Testis (tissue), 3 donors: ENCODE data around the gene RUBCN. TPM values are rescaled to one million over a fixed set of nuclear protein-coding genes. Genes with fewer than 3 reads are reported as not detected.
A peak's percentile ranks its signal among the peaks of the same experiment; 100 is the strongest.

Experiments used
- DNase-seq: peaks from one replicate; pipeline ENCODE4 v3.0.0-alpha.2; 2019
- H3K27ac ChIP-seq, 2 donors: fragments of 200-600 bp; sonication (generic); one replicate each; pipeline ENCODE4 v1.5.1; 2019
- H3K27me3 ChIP-seq: fragments of 200-600 bp; sonication (generic); one replicate; pipeline ENCODE4 v1.5.1; 2019
- H3K36me3 ChIP-seq: fragments of 200-600 bp; sonication (generic); one replicate; pipeline ENCODE4 v1.5.1; 2017; ENCODE audit warnings: low read depth; ENCODE audit errors: missing control alignments
- H3K4me1 ChIP-seq: fragments of 200-600 bp; sonication (generic); one replicate; pipeline ENCODE4 v1.5.1; 2019
- H3K4me3 ChIP-seq, 2 donors: fragments of 200-600 bp; sonication (generic); one replicate each; pipeline ENCODE4 v1.5.1; 2017 to 2019
- H3K9me3 ChIP-seq: fragments of 200-600 bp; sonication (generic); one replicate; pipeline ENCODE4 v1.5.1; 2017
- POLR2A ChIP-seq: fragments of 450-650 bp; IDR thresholded peaks from one replicate; pipeline ENCODE4 v1.6.1; 2017; ENCODE audit warnings: antibody characterized with exemption, mild to moderate bottlenecking, moderate library complexity
- WGBS, 2 donors: methylation state at CpG; one replicate each; pipeline ENCODE4 v1.1.5; 2018; 5-methylcytosine and 5-hydroxymethylcytosine counted together
- intact Hi-C: fragments of 100-400 bp; cut with DNase I; formaldehyde crosslinking; loops from one replicate; pipeline ENCODE4 v1.15.1; 2023; ENCODE audit warnings: low total_unique reads
- polyA plus RNA-seq: library from polyadenylated mRNA; stranded (reverse); fragments of 350-450 nt; fragmentation: Illumina TruSeq; extraction: RNeasy Lipid Tissue Mini Kit (QIAGEN cat#74804); gene quantifications from one replicate; pipeline ENCODE4 v1.2.3, GENCODE V29; 2014; ENCODE audit warnings: low read depth, low replicate concordance; ENCODE audit not compliant: insufficient read depth
- total RNA-seq, 2 donors: library from RNA; depleted of rRNA; stranded (reverse); fragments of >200 nt; gene quantifications; one replicate each; pipeline ENCODE4 v1.2.3, GENCODE V29; 2016
- TF ChIP-seq, protein P1 (sequence below), 3 experiments: fragments of 450-650 bp in 2 of 3; fragments of 200-600 bp in 1 of 3; sonication (generic) in 1 of 3; IDR thresholded peaks; one replicate each; pipeline ENCODE4 v1.5.1; 2016 to 2019; ENCODE audit warnings: antibody characterized with exemption in 3 of 3, mild to moderate bottlenecking in 2 of 3, moderate library complexity in 1 of 3

Gene RUBCN
- total and polyA plus RNA-seq, 3 donors from 2014 or later: 44.0 to 159 (median 150) TPM

DNA sequence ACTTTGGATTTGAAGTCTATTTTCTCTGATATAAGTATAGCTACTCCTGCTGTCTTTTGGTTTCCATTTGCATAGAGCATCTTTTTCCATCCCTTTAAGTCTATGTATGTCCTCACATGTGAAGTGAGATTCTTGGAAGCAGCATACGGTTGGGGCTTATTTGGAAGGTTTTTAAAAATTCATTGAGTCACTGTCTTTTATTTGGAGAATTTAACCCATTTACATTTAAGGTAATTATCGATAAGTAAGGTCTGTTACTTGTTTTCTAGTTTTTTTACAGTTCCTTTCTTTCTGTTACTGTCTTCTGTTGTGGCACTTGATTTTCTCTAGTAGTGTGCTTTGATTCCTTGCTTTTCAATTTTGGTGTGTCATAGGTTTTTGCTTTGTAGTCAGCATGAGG, 14.0 kb downstream of the RUBCN start:
- WGBS, 2 donors: 92 to 94% methylated on average over 2 of the region's 2 CpGs
- no peaks in the 10 kb centered on the region for H3K27me3 ChIP-seq
- no peak overlapping the region for H3K27ac ChIP-seq
- no peak overlapping the region for H3K4me3 ChIP-seq
- intact Hi-C loops: no loop called here
- no peak for DNase-seq
- TF ChIP-seq POLR2A: no peak
- TF ChIP-seq, protein P1, sequence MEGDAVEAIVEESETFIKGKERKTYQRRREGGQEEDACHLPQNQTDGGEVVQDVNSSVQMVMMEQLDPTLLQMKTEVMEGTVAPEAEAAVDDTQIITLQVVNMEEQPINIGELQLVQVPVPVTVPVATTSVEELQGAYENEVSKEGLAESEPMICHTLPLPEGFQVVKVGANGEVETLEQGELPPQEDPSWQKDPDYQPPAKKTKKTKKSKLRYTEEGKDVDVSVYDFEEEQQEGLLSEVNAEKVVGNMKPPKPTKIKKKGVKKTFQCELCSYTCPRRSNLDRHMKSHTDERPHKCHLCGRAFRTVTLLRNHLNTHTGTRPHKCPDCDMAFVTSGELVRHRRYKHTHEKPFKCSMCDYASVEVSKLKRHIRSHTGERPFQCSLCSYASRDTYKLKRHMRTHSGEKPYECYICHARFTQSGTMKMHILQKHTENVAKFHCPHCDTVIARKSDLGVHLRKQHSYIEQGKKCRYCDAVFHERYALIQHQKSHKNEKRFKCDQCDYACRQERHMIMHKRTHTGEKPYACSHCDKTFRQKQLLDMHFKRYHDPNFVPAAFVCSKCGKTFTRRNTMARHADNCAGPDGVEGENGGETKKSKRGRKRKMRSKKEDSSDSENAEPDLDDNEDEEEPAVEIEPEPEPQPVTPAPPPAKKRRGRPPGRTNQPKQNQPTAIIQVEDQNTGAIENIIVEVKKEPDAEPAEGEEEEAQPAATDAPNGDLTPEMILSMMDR (IDR thresholded peaks at IDR 0.05): no peak
- H3K4me1 ChIP-seq: no peaks in the 10 kb centered on the region
- no peaks in the 10 kb centered on the region for H3K9me3 ChIP-seq
- H3K36me3 ChIP-seq: no peaks in the 10 kb centered on the region

DNA sequence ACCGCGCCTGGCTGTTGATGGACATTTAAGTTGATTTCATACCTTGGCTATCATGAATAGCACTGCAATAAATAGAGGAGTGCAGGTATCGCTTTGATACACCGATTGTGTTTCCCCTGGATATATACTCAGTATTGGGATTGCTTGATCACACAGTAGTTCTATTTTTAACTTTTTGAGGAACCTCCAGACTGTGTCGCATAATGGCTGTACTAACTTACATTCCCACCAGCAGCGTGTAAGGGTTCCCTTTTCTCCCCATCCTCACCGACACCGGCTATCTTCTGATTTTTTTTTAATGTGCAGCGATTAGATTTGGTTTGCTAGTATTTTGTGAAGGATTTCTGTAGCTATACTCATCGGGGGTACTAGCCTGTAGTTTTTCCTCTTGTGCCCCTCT, 16.0 kb downstream of the RUBCN start:
- WGBS, 2 donors: 95 to 96% methylated on average over 10 of the region's 10 CpGs
- TF ChIP-seq, protein P1 (IDR thresholded peaks at IDR 0.05): no peak
- no peak for TF ChIP-seq POLR2A
- intact Hi-C loops: no loop called here
- Histone ChIP-seq H3K4me3 (no peak overlapping the region), H3K4me1 (no peaks in the 10 kb centered on the region), H3K36me3 (no peaks in the 10 kb centered on the region), H3K27ac (no peak overlapping the region), H3K27me3 (no peaks in the 10 kb centered on the region), H3K9me3 (no peaks in the 10 kb centered on the region)
- DNase-seq: no peak

DNA sequence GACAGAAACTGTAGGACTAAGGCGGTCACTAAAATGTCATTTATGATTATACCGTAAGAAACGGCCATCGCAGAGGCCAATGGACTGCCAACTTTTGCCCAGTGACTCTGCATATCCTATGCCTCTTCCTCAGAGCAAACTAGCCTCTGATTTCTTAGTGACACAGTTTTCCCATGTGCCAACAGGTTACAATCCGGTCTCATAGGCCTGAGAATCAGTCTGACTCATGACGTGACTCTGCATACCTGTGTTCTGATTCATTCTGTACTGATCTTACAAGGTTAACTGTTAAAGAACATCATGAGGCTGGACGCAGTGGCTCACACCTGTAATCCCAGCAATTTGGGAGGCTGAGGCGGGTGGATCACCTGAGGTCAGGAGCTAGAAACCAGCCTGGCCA, 17.8 kb downstream of the RUBCN start:
- no peak overlapping the region for H3K27ac ChIP-seq
- H3K9me3 ChIP-seq: no peaks in the 10 kb centered on the region
- no peaks in the 10 kb centered on the region for H3K27me3 ChIP-seq
- H3K36me3 ChIP-seq: no peaks in the 10 kb centered on the region
- no peak overlapping the region for H3K4me3 ChIP-seq
- intact Hi-C loops: no loop called here
- peaks cover 6% of the 10 kb centered on the region for H3K4me1 ChIP-seq
- TF ChIP-seq, protein P1 (IDR thresholded peaks at IDR 0.05): no peak
- TF ChIP-seq POLR2A: no peak
- WGBS, 2 donors: 83 to 95% methylated on average over 8 of the region's 8 CpGs
- no peak for DNase-seq

DNA sequence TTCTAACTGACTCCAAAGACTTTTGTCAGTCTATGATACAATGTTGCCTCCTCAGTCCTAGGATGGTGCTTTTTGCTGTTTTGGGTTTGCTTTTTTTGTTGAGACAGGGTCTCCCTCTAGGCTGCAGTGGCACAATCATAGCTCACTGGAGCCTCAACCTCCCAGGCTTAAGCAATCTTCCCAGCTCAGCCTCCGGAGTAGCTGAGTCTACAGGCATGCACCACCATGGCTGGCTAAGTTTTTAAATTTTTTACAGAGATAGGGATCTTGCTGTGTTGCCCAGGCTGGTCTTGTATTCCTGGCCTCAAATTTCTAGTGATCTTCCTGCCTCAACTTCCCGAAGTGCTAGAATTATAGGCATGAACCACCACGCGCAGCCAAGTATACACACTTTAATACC, 22.5 kb downstream of the RUBCN start:
- Histone ChIP-seq H3K9me3 (no peaks in the 10 kb centered on the region), H3K4me3 (no peak overlapping the region), H3K4me1 (peaks cover 18% of the 10 kb centered on the region), H3K36me3 (no peaks in the 10 kb centered on the region), H3K27me3 (no peaks in the 10 kb centered on the region), H3K27ac (peak overlapping the region; percentile 80 to 87)
- 94 to 95% methylated on average over 4 of the region's 4 CpGs for WGBS, 2 donors
- DNase-seq: no peak
- intact Hi-C loops: no loop called here
- TF ChIP-seq, protein P1 (IDR thresholded peaks at IDR 0.05): no peak
- TF ChIP-seq POLR2A: no peak

DNA sequence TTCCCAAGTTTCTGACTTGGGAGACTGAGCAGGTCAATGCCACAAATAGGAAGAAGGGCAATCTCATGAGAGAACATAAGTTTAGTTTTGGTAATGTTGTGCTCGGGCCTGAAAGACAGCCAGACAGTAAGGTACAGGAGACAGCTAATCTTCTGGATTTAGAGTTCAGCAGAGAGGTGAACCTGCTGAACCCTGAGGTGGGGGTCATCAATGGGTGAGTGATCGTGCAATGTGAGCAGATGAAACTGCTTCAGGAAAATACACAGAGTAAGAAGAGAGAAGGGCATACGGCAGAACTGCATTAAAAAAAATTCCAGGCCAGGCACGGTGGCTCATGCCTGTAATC, 23.3 kb downstream of the RUBCN start:
- Histone ChIP-seq H3K9me3 (no peaks in the 10 kb centered on the region), H3K27ac (peak overlapping the region; percentile 80 to 87), H3K4me1 (peaks cover 18% of the 10 kb centered on the region), H3K4me3 (no peak overlapping the region), H3K36me3 (no peaks in the 10 kb centered on the region), H3K27me3 (no peaks in the 10 kb centered on the region)
- TF ChIP-seq, protein P1 (IDR thresholded peaks at IDR 0.05): no peak
- no peak for TF ChIP-seq POLR2A
- DNase-seq: no peak
- intact Hi-C loops: no loop called here
- 67 to 76% methylated on average over 4 of the region's 4 CpGs for whole genome bisulfite sequencing, 2 donors
